Measurements from ENCODE around the gene FAM25G.
"Not testable (repeated sequence)": the region's sequence is repeated elsewhere in the genome, so short reads cannot be mapped to it uniquely, and the experiment has no call there.

The FAM25G gene

DNA sequence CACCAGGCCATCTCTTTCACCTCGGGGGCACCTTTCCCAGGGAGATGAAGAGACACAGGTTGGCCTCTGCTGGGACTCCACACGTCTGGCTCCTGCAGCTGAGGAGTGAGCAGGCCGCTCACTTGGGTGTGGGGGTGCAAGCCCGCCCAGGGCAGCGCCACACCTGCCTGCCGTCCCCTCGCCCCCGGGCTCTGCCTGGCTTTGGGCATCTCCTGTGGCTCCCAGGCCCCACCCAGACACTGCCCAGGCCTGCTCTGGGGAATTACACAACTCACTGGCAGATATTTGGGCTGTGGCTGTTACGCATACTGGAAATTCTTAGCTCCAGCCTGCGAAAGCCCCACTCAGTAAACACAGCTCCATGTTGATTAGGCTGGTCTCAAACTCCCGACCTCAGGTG, 7.6 kb downstream of the FAM25G start, which contains the start of gene ANXA8:
TSS of gene ANXA8 (minus strand) at position 193 of the 400 bp plus-strand sequence. CDS start at position 11, 182 bp downstream.
- not testable (repeated sequence) for H3K9ac ChIP-seq (ENCODE audit: low read length); H4K20me1 ChIP-seq (ENCODE audit: low read depth, low read length); H3K4me3 ChIP-seq (ENCODE audit: insufficient read depth, low read length, poor library complexity, severe bottlenecking); H3K27ac ChIP-seq (ENCODE audit: low read depth, low read length); H2AFZ ChIP-seq (ENCODE audit: low read depth, low read length, severe bottlenecking); H3K27me3 ChIP-seq (ENCODE audit: low read length); H3K36me3 ChIP-seq (ENCODE audit: low read length); H3K79me2 ChIP-seq (ENCODE audit: insufficient read depth, low read length); H3F3A ChIP-seq (ENCODE audit: insufficient read depth); H3K9me3 ChIP-seq (ENCODE audit: insufficient read depth, low read length); H3K4me2 ChIP-seq (ENCODE audit: low read depth, low read length, poor library complexity, severe bottlenecking); H3K9me2 ChIP-seq (replicated peaks; ENCODE audit: insufficient read depth, low read length)

DNA sequence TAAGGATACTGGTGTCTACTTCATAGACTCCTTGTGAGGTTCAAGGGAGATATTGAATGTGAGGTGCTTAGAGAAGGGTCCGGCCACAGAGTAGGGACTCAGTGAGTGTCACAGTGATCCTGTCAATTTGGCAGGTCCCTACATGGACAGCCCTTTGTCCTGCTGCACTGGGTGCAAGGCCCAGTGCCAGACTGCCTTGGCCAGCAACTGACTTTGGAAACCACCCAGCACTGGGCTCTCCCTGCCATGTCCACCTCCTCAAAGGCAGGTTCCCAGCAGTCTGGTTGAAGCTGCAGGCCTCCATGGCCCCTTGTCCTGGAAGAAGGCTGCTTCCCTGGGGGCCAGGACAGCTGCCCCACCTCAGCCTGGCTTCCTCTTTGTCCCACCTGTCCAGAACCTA, 9.1 kb downstream of the FAM25G start:
- not testable (repeated sequence) for H3K9me2 ChIP-seq (replicated peaks; ENCODE audit: insufficient read depth, low read length); H3K36me3 ChIP-seq (ENCODE audit: low read length); H3F3A ChIP-seq (ENCODE audit: insufficient read depth); H3K79me2 ChIP-seq (ENCODE audit: insufficient read depth, low read length); H2AFZ ChIP-seq (ENCODE audit: low read depth, low read length, severe bottlenecking); H3K9me3 ChIP-seq (ENCODE audit: insufficient read depth, low read length); H3K9ac ChIP-seq (ENCODE audit: low read length); H3K4me2 ChIP-seq (ENCODE audit: low read depth, low read length, poor library complexity, severe bottlenecking); H3K4me3 ChIP-seq (ENCODE audit: insufficient read depth, low read length, poor library complexity, severe bottlenecking); H3K27me3 ChIP-seq (ENCODE audit: low read length); H4K20me1 ChIP-seq (ENCODE audit: low read depth, low read length); H3K27ac ChIP-seq (ENCODE audit: low read depth, low read length)

DNA sequence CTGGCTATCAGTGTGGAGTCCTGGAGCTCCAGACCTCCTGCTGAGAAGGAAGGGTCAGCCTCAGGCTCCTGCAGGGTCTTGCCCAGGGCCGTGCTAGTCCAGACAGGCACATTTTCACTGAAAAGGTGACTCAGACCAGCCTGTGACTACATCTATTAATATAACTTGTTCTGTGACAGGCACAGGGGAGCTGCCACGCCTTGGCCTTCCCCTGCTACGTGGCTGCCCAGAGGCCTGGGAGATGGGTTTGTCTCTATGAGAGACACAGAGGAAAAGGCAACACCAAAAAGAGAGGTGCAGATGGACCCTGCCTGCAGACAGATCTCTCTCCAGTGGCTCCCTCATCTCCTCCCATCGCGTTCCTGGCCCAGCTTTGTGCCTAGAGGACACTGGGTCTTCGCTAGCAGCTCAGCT, 9.7 kb downstream of the FAM25G start:
- not testable (repeated sequence) for H3K9me2 ChIP-seq (replicated peaks; ENCODE audit: insufficient read depth, low read length); H3K27ac ChIP-seq (ENCODE audit: low read depth, low read length); H3K4me3 ChIP-seq (ENCODE audit: insufficient read depth, low read length, poor library complexity, severe bottlenecking); H3K27me3 ChIP-seq (ENCODE audit: low read length); H3K4me2 ChIP-seq (ENCODE audit: low read depth, low read length, poor library complexity, severe bottlenecking); H3K9ac ChIP-seq (ENCODE audit: low read length); H4K20me1 ChIP-seq (ENCODE audit: low read depth, low read length); H3K79me2 ChIP-seq (ENCODE audit: insufficient read depth, low read length); H3K36me3 ChIP-seq (ENCODE audit: low read length); H3K9me3 ChIP-seq (ENCODE audit: insufficient read depth, low read length); H2AFZ ChIP-seq (ENCODE audit: low read depth, low read length, severe bottlenecking); H3F3A ChIP-seq (ENCODE audit: insufficient read depth)

DNA sequence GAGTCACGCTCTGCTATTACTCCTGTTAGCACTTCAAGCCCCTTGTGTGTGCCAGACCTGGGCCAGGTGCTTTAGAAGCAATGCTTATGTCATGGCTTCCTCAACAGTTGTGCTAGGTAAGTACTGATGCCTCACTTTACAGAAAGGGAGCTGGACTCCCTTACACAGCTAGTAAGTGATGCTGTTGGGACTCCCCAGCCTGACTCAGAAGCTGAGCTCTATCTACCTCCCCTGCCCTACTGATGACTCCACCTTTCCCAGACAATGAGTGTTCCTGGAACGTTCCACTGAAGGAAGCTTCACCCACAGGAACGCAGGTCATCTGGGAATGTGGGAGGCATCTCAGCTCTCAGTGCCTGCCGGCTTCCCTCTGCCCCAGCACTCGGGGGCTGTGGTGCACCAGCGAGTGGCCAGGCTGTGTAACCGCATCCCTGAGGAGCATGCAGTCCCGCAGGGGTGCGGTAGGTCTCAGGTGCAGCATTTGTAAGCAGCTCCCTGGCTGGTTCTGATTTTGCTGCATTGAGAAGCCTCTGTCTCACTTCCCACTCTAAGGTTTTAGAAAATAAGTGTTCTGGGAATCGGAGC, 10.2 kb downstream of the FAM25G start:
- not testable (repeated sequence) for H3K79me2 ChIP-seq (ENCODE audit: insufficient read depth, low read length); H2AFZ ChIP-seq (ENCODE audit: low read depth, low read length, severe bottlenecking); H3K9me3 ChIP-seq (ENCODE audit: insufficient read depth, low read length); H3K36me3 ChIP-seq (ENCODE audit: low read length); H4K20me1 ChIP-seq (ENCODE audit: low read depth, low read length); H3K4me3 ChIP-seq (ENCODE audit: insufficient read depth, low read length, poor library complexity, severe bottlenecking); H3K27me3 ChIP-seq (ENCODE audit: low read length); H3K9me2 ChIP-seq (replicated peaks; ENCODE audit: insufficient read depth, low read length); H3F3A ChIP-seq (ENCODE audit: insufficient read depth); H3K9ac ChIP-seq (ENCODE audit: low read length); H3K27ac ChIP-seq (ENCODE audit: low read depth, low read length); H3K4me2 ChIP-seq (ENCODE audit: low read depth, low read length, poor library complexity, severe bottlenecking)

DNA sequence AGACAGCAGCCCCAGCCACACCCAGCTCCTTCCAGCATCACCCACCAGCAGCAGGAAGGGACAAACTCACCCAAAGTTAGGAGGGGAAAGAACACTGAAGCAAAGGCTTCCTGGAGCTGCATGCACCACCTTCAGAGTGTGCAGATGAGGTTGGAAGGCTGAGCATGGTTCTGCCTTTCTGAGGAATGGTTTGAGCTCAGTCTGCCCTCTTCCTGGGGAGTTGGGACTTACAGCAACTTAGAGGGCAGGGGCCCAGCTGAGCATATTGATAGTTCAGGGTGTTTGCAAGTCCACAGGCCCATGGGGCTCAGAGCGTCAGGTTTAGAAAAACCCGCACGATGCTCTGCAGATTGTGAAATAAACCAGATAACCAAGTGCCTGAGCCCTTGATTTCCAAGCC, 11.4 kb downstream of the FAM25G start:
- not testable (repeated sequence) for H3K36me3 ChIP-seq (ENCODE audit: low read length); H4K20me1 ChIP-seq (ENCODE audit: low read depth, low read length); H3K9me3 ChIP-seq (ENCODE audit: insufficient read depth, low read length); H3F3A ChIP-seq (ENCODE audit: insufficient read depth); H3K27ac ChIP-seq (ENCODE audit: low read depth, low read length); H3K79me2 ChIP-seq (ENCODE audit: insufficient read depth, low read length); H3K9ac ChIP-seq (ENCODE audit: low read length); H3K9me2 ChIP-seq (replicated peaks; ENCODE audit: insufficient read depth, low read length); H3K27me3 ChIP-seq (ENCODE audit: low read length); H2AFZ ChIP-seq (ENCODE audit: low read depth, low read length, severe bottlenecking); H3K4me3 ChIP-seq (ENCODE audit: insufficient read depth, low read length, poor library complexity, severe bottlenecking); H3K4me2 ChIP-seq (ENCODE audit: low read depth, low read length, poor library complexity, severe bottlenecking)

DNA sequence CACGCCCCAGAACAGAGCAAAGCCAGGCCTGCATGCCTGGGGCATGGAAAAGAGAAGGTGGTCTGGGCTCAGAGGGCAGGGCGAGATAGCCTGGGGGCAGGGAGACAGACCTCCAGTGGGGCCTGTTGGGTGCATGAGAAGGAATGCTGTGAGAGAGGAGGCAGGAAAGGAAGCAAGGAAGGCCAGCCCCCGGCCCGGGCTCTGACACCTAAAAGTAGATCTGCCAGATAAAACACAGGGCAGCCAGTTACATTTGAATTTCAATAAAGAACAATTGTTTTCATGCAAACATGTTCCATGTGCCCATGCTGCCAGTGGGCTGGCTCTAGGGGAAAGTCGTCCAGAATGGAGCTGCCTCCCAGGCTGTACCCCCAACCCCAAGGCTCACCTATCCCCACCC, 13.4 kb downstream of the FAM25G start:
- H2AFZ ChIP-seq (ENCODE audit: low read depth, low read length, severe bottlenecking); H3K4me2 ChIP-seq (ENCODE audit: low read depth, low read length, poor library complexity, severe bottlenecking); H3K9me3 ChIP-seq (ENCODE audit: insufficient read depth, low read length); H3K27me3 ChIP-seq (ENCODE audit: low read length); H3K9me2 ChIP-seq (replicated peaks; ENCODE audit: insufficient read depth, low read length); H3F3A ChIP-seq (ENCODE audit: insufficient read depth); H3K4me3 ChIP-seq (ENCODE audit: insufficient read depth, low read length, poor library complexity, severe bottlenecking); H3K79me2 ChIP-seq (ENCODE audit: insufficient read depth, low read length); H4K20me1 ChIP-seq (ENCODE audit: low read depth, low read length); H3K27ac ChIP-seq (ENCODE audit: low read depth, low read length); H3K9ac ChIP-seq (ENCODE audit: low read length); H3K36me3 ChIP-seq (ENCODE audit: low read length): not testable (repeated sequence)

DNA sequence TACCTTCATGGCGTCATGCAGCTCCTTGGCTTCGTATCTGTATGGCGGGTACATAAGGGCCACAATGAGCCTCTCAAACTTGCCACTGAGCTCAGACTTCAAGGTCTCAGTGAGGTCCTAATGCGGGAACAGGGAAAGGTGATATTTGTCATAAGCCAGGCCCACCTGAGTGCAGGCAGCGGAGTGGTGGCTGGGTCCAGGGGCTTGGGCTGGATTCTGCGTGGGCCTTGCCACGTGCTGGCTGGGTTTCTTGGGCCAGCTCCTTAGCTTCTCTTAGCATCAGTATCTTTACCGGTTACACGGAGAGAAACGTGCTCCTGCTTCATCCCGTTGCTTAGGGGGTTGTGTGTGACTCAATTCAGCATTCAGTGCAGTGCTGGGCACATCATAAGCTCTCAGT, 14.4 kb downstream of the FAM25G start:
- not testable (repeated sequence) for H3K36me3 ChIP-seq (ENCODE audit: low read length); H3K9me3 ChIP-seq (ENCODE audit: insufficient read depth, low read length)

DNA sequence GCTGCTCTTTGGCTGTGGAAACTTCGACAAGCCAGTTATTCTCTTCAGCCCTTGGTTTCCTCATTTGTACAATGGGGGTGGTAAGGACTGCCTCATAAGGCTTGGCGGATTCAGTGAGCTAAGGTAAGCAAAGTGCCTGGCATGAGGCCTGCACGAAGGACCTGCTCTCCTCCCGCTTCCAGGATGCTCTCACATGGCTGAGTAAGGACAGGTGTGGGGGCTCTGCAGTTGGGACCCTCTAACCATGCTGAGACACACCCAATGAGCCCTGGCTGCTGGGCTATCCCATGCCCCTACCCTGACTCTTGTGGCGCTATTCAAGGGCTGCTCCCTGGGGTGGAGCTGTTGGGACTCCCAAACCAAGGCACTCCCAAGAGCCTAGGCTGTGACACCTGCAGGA, 16.4 kb downstream of the FAM25G start:
- not testable (repeated sequence) for H3K9me2 ChIP-seq (replicated peaks; ENCODE audit: insufficient read depth, low read length); H2AFZ ChIP-seq (ENCODE audit: low read depth, low read length, severe bottlenecking); H3K4me2 ChIP-seq (ENCODE audit: low read depth, low read length, poor library complexity, severe bottlenecking); H3K27me3 ChIP-seq (ENCODE audit: low read length); H3K9me3 ChIP-seq (ENCODE audit: insufficient read depth, low read length); H3K79me2 ChIP-seq (ENCODE audit: insufficient read depth, low read length); H3K4me3 ChIP-seq (ENCODE audit: insufficient read depth, low read length, poor library complexity, severe bottlenecking); H3K27ac ChIP-seq (ENCODE audit: low read depth, low read length); H4K20me1 ChIP-seq (ENCODE audit: low read depth, low read length); H3F3A ChIP-seq (ENCODE audit: insufficient read depth); H3K9ac ChIP-seq (ENCODE audit: low read length); H3K36me3 ChIP-seq (ENCODE audit: low read length)

More for the DNA sequence above, 14.4 kb downstream of the FAM25G start:
- H3K4me2 ChIP-seq (ENCODE audit: low read depth, low read length, poor library complexity, severe bottlenecking); H3K27ac ChIP-seq (ENCODE audit: low read depth, low read length); H3K79me2 ChIP-seq (ENCODE audit: insufficient read depth, low read length); H3K27me3 ChIP-seq (ENCODE audit: low read length); H3F3A ChIP-seq (ENCODE audit: insufficient read depth); H3K4me3 ChIP-seq (ENCODE audit: insufficient read depth, low read length, poor library complexity, severe bottlenecking); H3K9me2 ChIP-seq (replicated peaks; ENCODE audit: insufficient read depth, low read length); H3K9ac ChIP-seq (ENCODE audit: low read length); H4K20me1 ChIP-seq (ENCODE audit: low read depth, low read length); H2AFZ ChIP-seq (ENCODE audit: low read depth, low read length, severe bottlenecking): not testable (repeated sequence)
